Fibroblast of lung (primary cell): ENCODE data around the gene CDK6. TPM values are rescaled to one million over a fixed set of nuclear protein-coding genes. Genes with fewer than 3 reads are reported as not detected.

Source experiments
- DNase-seq, 2 donors: peaks; one replicate each; pipeline versions ENCODE4 v3.0.0 to v3.0.0-alpha.2; 2010; ENCODE audit warnings: low read depth in 2 of 2
- H2AFZ ChIP-seq: 2 replicates; pipeline ENCODE4 v1.5.1; 2012; ENCODE audit warnings: low read length, control low read depth, inconsistent platforms
- H3K27ac ChIP-seq: 2 replicates; pipeline ENCODE4 v1.5.1; 2011; ENCODE audit warnings: low read length, control low read depth; ENCODE audit not compliant: insufficient read depth
- H3K27me3 ChIP-seq: 2 replicates; pipeline ENCODE4 v1.5.1; 2011; ENCODE audit warnings: mild to moderate bottlenecking, low read length; ENCODE audit not compliant: control insufficient read depth, insufficient read depth
- H3K36me3 ChIP-seq: 2 replicates; pipeline ENCODE4 v1.5.1; 2011; ENCODE audit warnings: low read length; ENCODE audit not compliant: control insufficient read depth, insufficient read depth
- H3K4me1 ChIP-seq: 2 replicates; pipeline ENCODE4 v1.5.1; 2011; ENCODE audit warnings: low read length; ENCODE audit not compliant: control insufficient read depth, insufficient read depth; ENCODE audit errors: extremely low read depth
- H3K4me2 ChIP-seq: 2 replicates; pipeline ENCODE4 v1.5.1; 2011; ENCODE audit warnings: low read length, control low read depth; ENCODE audit not compliant: insufficient read depth; ENCODE audit errors: extremely low read depth
- H3K4me3 ChIP-seq, 4 experiments: fragments of 200-600 bp in 1 of 4; sonication (generic) in 1 of 4; replicated peaks in 1 of 4; 2 replicates each; pipeline ENCODE4 v1.5.1; 2011 to 2016; ENCODE audit warnings: low read length in 4 of 4, low read depth in 3 of 4, mild to moderate bottlenecking in 3 of 4, control low read depth in 2 of 4, inconsistent platforms in 1 of 4, mixed read lengths in 1 of 4; ENCODE audit not compliant: insufficient read depth in 1 of 4; ENCODE audit errors: control extremely low read depth in 1 of 4
- H3K79me2 ChIP-seq: 2 replicates; pipeline ENCODE4 v1.5.1; 2012; ENCODE audit warnings: mild to moderate bottlenecking, low read length, inconsistent platforms; ENCODE audit not compliant: control insufficient read depth, insufficient read depth
- H3K9ac ChIP-seq: 2 replicates; pipeline ENCODE4 v1.5.1; 2011; ENCODE audit warnings: mild to moderate bottlenecking, low read length, control low read depth; ENCODE audit not compliant: insufficient read depth
- H3K9me3 ChIP-seq: 2 replicates; pipeline ENCODE4 v1.5.1; 2012; ENCODE audit warnings: low read depth, low read length; ENCODE audit not compliant: control insufficient read depth, insufficient read depth
- H4K20me1 ChIP-seq: 2 replicates; pipeline ENCODE4 v1.5.1; 2011; ENCODE audit warnings: low read length; ENCODE audit not compliant: control insufficient read depth, insufficient read depth; ENCODE audit errors: extremely low read depth
- EZH2 ChIP-seq: IDR thresholded peaks from 2 replicates; pipeline ENCODE4 v1.5.1; 2012; ENCODE audit warnings: low read length, control low read depth, mild to moderate bottlenecking; ENCODE audit errors: missing control alignments
- polyA plus RNA-seq, 2 donors: library from polyadenylated mRNA; depleted of rRNA in 1 of 2; stranded (reverse) in 1 of 2; unstranded in 1 of 2; fragments of >200 nt; gene quantifications; 2 replicates each; pipeline ENCODE4 v1.2.1, GENCODE V29; 2011 to 2012; ENCODE audit warnings: missing spikeins in 1 of 2
- total RNA-seq: library from RNA; depleted of rRNA; stranded (reverse); fragments of >200 nt; gene quantifications from 2 replicates; pipeline ENCODE4 v1.2.1, GENCODE V29; 2014
- TF ChIP-seq, protein P1 (sequence below), 2 donors: IDR thresholded peaks in 1 of 2; conservative IDR thresholded peaks in 1 of 2; 1 replicate in 1 of 2; 2 replicates in 1 of 2; pipeline ENCODE4 v1.5.1; 2011 to 2012; ENCODE audit warnings: low read length in 2 of 2, control low read depth in 1 of 2, inconsistent platforms in 1 of 2, low read depth in 1 of 2, mild to moderate bottlenecking in 1 of 2

Gene CDK6
- total and polyA plus RNA-seq, 2 donors (not counting 1 experiment from before 2014, with no cell fraction given): 17.8 to 19.2 TPM

- Histone ChIP-seq H3K79me2 (peaks cover 2% of the 10 kb centered on the region), H3K27ac (no peak overlapping the region)
Measured at GRCh38 chr7:92639213-92639896, 197.0 kb downstream of the CDK6 start.

DNA sequence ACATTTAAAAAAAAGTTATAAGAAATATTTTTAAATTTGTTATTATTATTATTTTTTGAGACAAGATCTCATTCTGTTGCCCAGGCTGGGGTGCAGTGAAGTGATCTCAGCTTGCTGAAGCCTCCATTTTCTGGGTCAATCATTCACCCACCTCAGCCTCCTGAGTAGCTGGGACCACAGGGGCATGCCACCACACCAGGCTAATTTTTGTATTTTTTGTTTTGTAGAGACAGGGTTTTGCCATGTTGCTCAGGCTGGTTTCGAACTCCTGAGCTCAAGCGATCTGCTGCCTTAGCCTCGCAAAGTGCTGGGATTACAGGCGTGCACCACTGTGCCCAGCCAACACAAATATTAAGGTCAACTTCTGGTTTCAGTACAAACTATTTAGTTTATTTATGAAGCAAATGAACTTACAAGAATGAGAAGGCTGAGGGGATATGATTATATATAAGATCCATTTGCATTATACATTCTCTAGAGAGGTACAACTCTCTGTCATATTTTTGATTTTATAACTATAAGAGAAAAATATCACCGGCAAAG lies 200.3 kb downstream of the CDK6 start:
- TF ChIP-seq, protein P1, sequence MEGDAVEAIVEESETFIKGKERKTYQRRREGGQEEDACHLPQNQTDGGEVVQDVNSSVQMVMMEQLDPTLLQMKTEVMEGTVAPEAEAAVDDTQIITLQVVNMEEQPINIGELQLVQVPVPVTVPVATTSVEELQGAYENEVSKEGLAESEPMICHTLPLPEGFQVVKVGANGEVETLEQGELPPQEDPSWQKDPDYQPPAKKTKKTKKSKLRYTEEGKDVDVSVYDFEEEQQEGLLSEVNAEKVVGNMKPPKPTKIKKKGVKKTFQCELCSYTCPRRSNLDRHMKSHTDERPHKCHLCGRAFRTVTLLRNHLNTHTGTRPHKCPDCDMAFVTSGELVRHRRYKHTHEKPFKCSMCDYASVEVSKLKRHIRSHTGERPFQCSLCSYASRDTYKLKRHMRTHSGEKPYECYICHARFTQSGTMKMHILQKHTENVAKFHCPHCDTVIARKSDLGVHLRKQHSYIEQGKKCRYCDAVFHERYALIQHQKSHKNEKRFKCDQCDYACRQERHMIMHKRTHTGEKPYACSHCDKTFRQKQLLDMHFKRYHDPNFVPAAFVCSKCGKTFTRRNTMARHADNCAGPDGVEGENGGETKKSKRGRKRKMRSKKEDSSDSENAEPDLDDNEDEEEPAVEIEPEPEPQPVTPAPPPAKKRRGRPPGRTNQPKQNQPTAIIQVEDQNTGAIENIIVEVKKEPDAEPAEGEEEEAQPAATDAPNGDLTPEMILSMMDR (conservative IDR thresholded peaks at IDR 0.05 in 1 of 2, IDR thresholded peaks at IDR 0.05 in 1 of 2; ENCODE audit: low read depth in 1 of 2, low read length in 2 of 2): no peak
- TF ChIP-seq EZH2: no peak
- no peak overlapping the region for H3K4me2 ChIP-seq
- peak; percentile 25 to 59 for DNase-seq
- no peak overlapping the region for H2AFZ ChIP-seq
- H3K79me2 ChIP-seq: peaks cover 6% of the 10 kb centered on the region
- H4K20me1 ChIP-seq: no peaks in the 10 kb centered on the region
- no peak overlapping the region for H3K27ac ChIP-seq
- no peaks in the 10 kb centered on the region for H3K9me3 ChIP-seq
- no peaks in the 10 kb centered on the region for H3K36me3 ChIP-seq
- no peak overlapping the region for H3K4me3 ChIP-seq
- H3K9ac ChIP-seq: no peak overlapping the region
- H3K4me1 ChIP-seq: peaks cover 9% of the 10 kb centered on the region
- H3K27me3 ChIP-seq: no peaks in the 10 kb centered on the region

More at GRCh38 chr7:92639213-92639896, 197.0 kb downstream of the CDK6 start:
- no peak overlapping the region for H2AFZ ChIP-seq
- no peak overlapping the region for H3K9ac ChIP-seq
- no peaks in the 10 kb centered on the region for H3K9me3 ChIP-seq
- H3K4me1 ChIP-seq: peaks cover 5% of the 10 kb centered on the region
- no peak for DNase-seq
- no peaks in the 10 kb centered on the region for H3K27me3 ChIP-seq
- H3K4me3 ChIP-seq: no peak overlapping the region
- no peak for TF ChIP-seq EZH2
- TF ChIP-seq, protein P1 (conservative IDR thresholded peaks at IDR 0.05 in 1 of 2, IDR thresholded peaks at IDR 0.05 in 1 of 2; ENCODE audit: low read depth in 1 of 2, low read length in 2 of 2): no peak
- H3K36me3 ChIP-seq: no peaks in the 10 kb centered on the region
- H3K4me2 ChIP-seq: no peak overlapping the region
- no peaks in the 10 kb centered on the region for H4K20me1 ChIP-seq

DNA sequence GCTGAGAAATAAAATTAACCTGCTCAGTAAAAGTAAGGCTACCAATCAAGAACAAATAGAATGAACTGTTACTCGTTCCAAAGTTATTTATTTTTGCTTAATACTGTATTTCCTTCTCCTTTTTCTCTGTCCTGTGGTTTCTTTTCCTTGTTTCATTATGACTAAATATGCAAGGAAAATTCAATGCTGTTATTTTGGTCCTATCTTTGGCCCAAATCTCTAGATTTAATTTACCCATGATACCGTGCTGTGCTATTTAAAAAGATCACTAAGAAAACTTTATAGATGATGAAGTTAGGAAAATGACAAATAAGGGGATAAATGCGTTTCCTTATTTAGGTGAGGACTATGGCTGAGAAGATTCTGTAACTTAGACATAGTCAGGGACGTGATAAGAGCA lies 200.8 kb downstream of the CDK6 start:
- Histone ChIP-seq H3K36me3 (no peaks in the 10 kb centered on the region), H3K4me2 (no peak overlapping the region), H4K20me1 (no peaks in the 10 kb centered on the region), H3K4me1 (peaks cover 9% of the 10 kb centered on the region), H3K9ac (no peak overlapping the region), H3K4me3 (no peak overlapping the region), H3K79me2 (peaks cover 6% of the 10 kb centered on the region), H3K9me3 (no peaks in the 10 kb centered on the region), H3K27me3 (no peaks in the 10 kb centered on the region), H2AFZ (no peak overlapping the region), H3K27ac (no peak overlapping the region)
- TF ChIP-seq, protein P1 (conservative IDR thresholded peaks at IDR 0.05 in 1 of 2, IDR thresholded peaks at IDR 0.05 in 1 of 2; ENCODE audit: low read depth in 1 of 2, low read length in 2 of 2): no peak
- TF ChIP-seq EZH2: no peak
- no peak for DNase-seq
